D721Med (cell line): ENCODE data around the gene CR1.
A peak's percentile ranks its signal among the peaks of the same experiment; 100 is the strongest.
"Not testable (repeated sequence)": the region's sequence is repeated elsewhere in the genome, so short reads cannot be mapped to it uniquely, and the experiment has no call there.

Experiments used
- DNase-seq: peaks from one replicate; pipeline ENCODE4 v3.0.0; 2011; ENCODE audit warnings: low spot score; ENCODE audit not compliant: insufficient read length
- FAIRE-seq: peaks from 2 replicates; lab custom pipeline; 2011; peaks lifted over from hg19 to GRCh38; lab: Jason Lieb, UNC
- TF ChIP-seq, protein P1 (sequence below): IDR thresholded peaks from 2 replicates; pipeline ENCODE4 v1.5.1; 2012; ENCODE audit warnings: mild to moderate bottlenecking, control low read depth; ENCODE audit not compliant: insufficient read depth; ENCODE audit errors: missing control alignments

CR1 gene

DNA sequence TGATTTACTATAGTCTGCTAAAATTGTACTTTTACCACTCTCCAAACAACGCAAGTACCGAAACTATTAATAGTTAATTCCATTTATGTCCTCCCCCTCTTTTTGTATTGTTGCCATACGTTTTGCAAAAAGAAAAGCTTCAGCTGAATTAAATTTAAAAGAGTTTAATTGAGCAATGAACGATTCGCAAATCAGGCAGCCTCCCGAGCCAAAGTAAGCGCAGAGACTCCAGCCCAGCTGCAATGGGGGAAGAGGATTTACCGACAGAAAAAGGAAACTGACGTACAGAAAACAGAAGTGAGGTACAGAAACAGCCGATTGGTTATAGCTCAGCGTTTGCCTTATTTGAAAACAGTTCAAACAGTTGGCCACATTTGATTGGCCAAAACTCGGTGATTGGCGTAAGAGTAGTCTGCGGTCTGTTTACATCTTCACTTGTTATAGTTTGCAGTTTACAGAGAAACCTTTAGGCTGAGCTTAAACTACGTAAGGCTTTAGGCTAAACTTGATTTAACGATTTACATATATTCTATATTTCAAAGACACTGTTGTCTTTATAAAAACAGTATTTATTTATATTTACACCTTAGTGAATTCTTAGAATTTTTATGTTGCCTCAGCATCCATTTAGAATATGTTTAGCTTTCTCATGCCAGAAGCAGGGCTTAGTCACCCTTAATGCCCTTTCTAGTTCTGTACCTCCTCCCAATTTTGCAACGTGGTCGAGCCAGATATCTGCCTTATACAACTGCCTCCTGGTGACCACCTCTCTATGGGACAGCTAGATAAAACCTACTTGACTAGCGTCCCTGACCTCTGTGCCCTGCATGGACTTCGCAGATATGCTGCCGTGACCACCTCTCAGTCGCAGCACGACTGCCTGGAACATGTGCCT is 23.8 kb downstream of the CR1 start:
- DNase-seq: no peak
- no peak for FAIRE-seq
- TF ChIP-seq, protein P1, sequence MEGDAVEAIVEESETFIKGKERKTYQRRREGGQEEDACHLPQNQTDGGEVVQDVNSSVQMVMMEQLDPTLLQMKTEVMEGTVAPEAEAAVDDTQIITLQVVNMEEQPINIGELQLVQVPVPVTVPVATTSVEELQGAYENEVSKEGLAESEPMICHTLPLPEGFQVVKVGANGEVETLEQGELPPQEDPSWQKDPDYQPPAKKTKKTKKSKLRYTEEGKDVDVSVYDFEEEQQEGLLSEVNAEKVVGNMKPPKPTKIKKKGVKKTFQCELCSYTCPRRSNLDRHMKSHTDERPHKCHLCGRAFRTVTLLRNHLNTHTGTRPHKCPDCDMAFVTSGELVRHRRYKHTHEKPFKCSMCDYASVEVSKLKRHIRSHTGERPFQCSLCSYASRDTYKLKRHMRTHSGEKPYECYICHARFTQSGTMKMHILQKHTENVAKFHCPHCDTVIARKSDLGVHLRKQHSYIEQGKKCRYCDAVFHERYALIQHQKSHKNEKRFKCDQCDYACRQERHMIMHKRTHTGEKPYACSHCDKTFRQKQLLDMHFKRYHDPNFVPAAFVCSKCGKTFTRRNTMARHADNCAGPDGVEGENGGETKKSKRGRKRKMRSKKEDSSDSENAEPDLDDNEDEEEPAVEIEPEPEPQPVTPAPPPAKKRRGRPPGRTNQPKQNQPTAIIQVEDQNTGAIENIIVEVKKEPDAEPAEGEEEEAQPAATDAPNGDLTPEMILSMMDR: no peak

DNA sequence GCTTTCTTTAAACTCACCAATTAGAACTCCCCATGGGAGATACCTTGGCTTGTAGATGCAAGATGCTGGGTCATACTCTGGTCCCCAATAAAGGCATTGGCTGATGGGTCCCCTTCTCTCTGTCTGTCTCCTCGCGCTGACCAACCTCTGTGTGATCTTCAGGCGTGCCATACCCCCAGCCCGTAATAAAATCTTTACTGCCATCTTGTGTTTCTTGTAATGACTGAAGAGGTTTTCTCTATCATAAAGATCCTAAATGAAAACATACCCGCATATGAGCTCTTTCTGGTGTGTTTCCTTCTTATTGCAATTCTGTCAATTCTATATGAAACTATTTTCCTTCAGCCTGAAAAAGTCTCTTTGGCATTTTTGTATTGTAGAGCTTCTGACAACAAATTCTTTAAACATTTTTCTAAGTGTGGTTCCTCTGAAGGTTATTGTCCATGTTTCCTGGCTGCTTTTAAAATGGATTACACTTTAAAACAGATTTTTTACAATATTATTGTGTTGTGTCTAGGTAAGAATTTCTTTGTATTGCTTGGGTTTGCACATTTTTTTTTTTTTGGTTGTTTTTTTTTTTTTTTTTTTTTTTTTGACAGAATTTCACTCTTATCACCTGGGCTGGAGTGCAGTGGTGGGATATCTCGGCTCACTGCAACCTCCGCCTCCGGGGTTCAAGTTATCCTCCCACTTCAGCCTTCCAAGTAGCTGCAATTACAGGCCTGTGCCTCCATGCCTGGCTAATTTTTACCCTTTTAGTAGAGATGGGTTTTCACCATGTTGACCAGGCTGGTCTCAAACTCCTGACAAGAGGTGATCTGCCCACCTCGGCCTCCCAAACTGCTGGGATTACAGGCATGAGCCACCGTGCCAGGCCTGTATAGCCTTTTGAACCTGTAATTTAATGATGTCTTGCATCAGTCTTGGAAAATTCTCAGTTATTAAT is 24.7 kb downstream of the CR1 start:
- DNase-seq, FAIRE-seq: not testable (repeated sequence)

- not testable (repeated sequence) for FAIRE-seq, DNase-seq
Observed at GRCh38 chr1:207525239-207525638, 29.3 kb downstream of the CR1 start.

GRCh38 chr1:207528401-207528800 is 32.4 kb downstream of the CR1 start:
- not testable (repeated sequence) for DNase-seq, FAIRE-seq

DNA sequence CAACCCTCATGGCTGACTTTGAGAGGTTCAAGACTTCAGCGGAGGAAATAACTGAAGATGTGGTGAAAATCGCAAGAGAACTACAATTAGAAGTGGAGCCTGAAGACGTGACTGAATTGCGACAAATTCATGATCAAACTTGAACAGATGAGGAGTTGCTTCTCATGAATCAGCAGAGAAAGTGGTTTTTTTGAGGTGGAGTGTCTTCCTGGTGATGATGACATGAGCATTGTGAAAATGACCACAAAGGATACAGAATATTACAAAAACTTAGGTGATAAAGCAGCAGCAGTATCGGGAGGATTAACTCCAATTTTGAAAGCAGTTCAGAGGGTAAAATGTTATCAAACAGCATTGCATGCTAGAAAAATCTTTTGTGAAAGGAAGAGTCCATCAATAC is 40.3 kb downstream of the CR1 start:
- FAIRE-seq, DNase-seq: not testable (repeated sequence)

- not testable (repeated sequence) for FAIRE-seq, DNase-seq
Observed at GRCh38 chr1:207546677-207547357, 50.9 kb downstream of the CR1 start.

- DNase-seq, FAIRE-seq: not testable (repeated sequence)
Observed at GRCh38 chr1:207554823-207555222, 58.9 kb downstream of the CR1 start.

DNA sequence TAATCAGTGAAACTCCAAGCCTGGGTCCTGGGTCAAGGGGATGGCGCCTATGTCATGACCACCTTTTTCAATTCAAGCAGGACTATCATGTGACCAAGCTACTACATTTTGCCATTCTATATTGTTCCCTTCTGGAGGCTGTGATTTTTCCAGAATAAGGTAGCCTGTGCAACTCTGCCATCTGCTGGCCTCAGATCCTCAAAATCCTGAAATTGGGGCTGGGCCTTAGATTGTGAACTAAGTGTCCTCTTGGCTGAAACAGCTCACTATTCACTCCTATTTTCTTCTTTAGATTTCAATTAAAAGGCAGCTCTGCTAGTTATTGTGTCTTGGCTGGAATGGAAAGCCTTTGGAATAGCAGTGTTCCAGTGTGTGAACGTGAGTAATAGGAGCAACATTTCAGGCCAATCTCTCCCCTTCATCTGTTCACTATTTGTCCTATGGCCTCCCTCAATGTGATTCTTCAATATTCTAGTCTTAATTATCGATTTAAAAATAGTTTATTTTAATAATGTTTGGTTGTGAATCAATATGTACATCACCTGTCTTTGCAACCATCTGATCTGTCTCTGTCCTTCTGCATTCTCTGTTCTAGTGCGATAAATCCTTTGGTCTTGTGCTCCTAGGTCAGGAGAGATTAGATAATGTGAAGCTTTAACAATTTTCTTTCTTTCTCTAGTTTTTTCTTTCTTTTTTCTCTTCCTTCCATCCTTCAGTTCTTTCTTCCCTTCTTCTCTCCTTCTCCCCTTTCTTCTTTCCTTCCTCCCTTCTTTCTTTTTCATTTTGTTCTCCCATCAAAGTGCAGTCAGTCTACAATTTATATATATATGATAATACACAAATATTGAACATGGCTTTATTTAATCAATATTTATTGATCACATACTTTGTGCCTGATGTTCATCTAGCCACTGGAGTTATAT is 69.8 kb downstream of the CR1 start:
- DNase-seq (no peak), FAIRE-seq (no peak)
- TF ChIP-seq, protein P1: peak; percentile 40

GRCh38 chr1:207571926-207572325 is 76.0 kb downstream of the CR1 start:
- FAIRE-seq, DNase-seq: not testable (repeated sequence)

- DNase-seq, FAIRE-seq: not testable (repeated sequence)
Observed at GRCh38 chr1:207573074-207573473, 77.1 kb downstream of the CR1 start.

- DNase-seq, FAIRE-seq: not testable (repeated sequence)
Observed at GRCh38 chr1:207575381-207575780, 79.4 kb downstream of the CR1 start.
